HG03521 (cell line): Measurements from ENCODE around the gene ATP5MC2.
"Not testable (repeated sequence)": the region's sequence is repeated elsewhere in the genome, so short reads cannot be mapped to it uniquely, and the experiment has no call there.

Experiments
- ATAC-seq: cut with Tn5 transposase; IDR thresholded peaks from one replicate; pipeline ENCODE4 v1.9.1; 2021; ENCODE audit warnings: mild to moderate bottlenecking, moderate library complexity; ENCODE audit not compliant: unreplicated experiment

The ATP5MC2 gene

GRCh38 chr12:53695152-53696145, 19.6 kb upstream of the ATP5MC2 start:
- no peak for ATAC-seq

GRCh38 chr12:53694756-53695151, 18.9 kb upstream of the ATP5MC2 start:
- ATAC-seq, result no peak

- no peak for ATAC-seq
Observed at GRCh38 chr12:53688134-53688533, 12.3 kb upstream of the ATP5MC2 start.

- ATAC-seq, result no peak
Observed at GRCh38 chr12:53686436-53686835, 10.6 kb upstream of the ATP5MC2 start.

GRCh38 chr12:53684654-53685220, 8.9 kb upstream of the ATP5MC2 start:
- ATAC-seq, result no peak

GRCh38 chr12:53683983-53684382, 8.1 kb upstream of the ATP5MC2 start:
- no peak for ATAC-seq

GRCh38 chr12:53683494-53683893, 7.6 kb upstream of the ATP5MC2 start:
- ATAC-seq, result no peak

- ATAC-seq, result not testable (repeated sequence)
Observed at GRCh38 chr12:53680061-53680460, 4.2 kb upstream of the ATP5MC2 start.

- no peak for ATAC-seq
Observed at GRCh38 chr12:53677800-53678148, 1.9 kb upstream of the ATP5MC2 start.

GRCh38 chr12:53677016-53677799, 1.3 kb upstream of the ATP5MC2 start:
- no peak for ATAC-seq

- ATAC-seq, result no peak
Observed at GRCh38 chr12:53676656-53677015, 753 bp upstream of the ATP5MC2 start.

- ATAC-seq, result no peak
Observed at GRCh38 chr12:53674977-53675700, 744 bp downstream of the ATP5MC2 start.

GRCh38 chr12:53670971-53671370, 4.9 kb downstream of the ATP5MC2 start:
- no peak for ATAC-seq

- ATAC-seq, result no peak
Observed at GRCh38 chr12:53670308-53670707, 5.6 kb downstream of the ATP5MC2 start.

- no peak for ATAC-seq
Observed at GRCh38 chr12:53667080-53667479, 8.8 kb downstream of the ATP5MC2 start.

GRCh38 chr12:53664936-53665335, 10.9 kb downstream of the ATP5MC2 start:
- no peak for ATAC-seq

GRCh38 chr12:53664191-53664590, 11.7 kb downstream of the ATP5MC2 start:
- no peak for ATAC-seq

- no peak for ATAC-seq
Observed at GRCh38 chr12:53660041-53660440, 15.8 kb downstream of the ATP5MC2 start.

- no peak for ATAC-seq
Observed at GRCh38 chr12:53659571-53659981, 16.3 kb downstream of the ATP5MC2 start.

GRCh38 chr12:53659011-53659551, 16.8 kb downstream of the ATP5MC2 start:
- no peak for ATAC-seq

GRCh38 chr12:53657041-53657440, 18.8 kb downstream of the ATP5MC2 start:
- ATAC-seq, result no peak
